Neuronal stem cell (in vitro differentiated cells): Measurements from ENCODE around the gene LRRC18.

Source experiments
- DNase-seq: peaks from one replicate; pipeline ENCODE4 v3.0.0-alpha.2; 2013; ENCODE audit warnings: low spot score
- H2AFZ ChIP-seq: one replicate; pipeline ENCODE4 v1.6.1; 2013; ENCODE audit warnings: mild to moderate bottlenecking, low read length, inconsistent platforms
- H2AK5ac ChIP-seq: 2 replicates; pipeline ENCODE4 v1.6.1; 2013; ENCODE audit warnings: low read depth, mild to moderate bottlenecking, inconsistent platforms, low read length, moderate library complexity, mixed read lengths
- H2BK120ac ChIP-seq: 2 replicates; pipeline ENCODE4 v1.6.1; 2013; ENCODE audit warnings: low read depth, mild to moderate bottlenecking, inconsistent platforms, low read length, moderate library complexity, mixed read lengths
- H2BK12ac ChIP-seq: one replicate; pipeline ENCODE4 v1.6.1; 2013; ENCODE audit warnings: low read length, inconsistent platforms
- H2BK15ac ChIP-seq: 2 replicates; pipeline ENCODE4 v1.6.1; 2013; ENCODE audit warnings: mild to moderate bottlenecking, low read length, inconsistent platforms, mixed read lengths
- H2BK5ac ChIP-seq: one replicate; pipeline ENCODE4 v1.6.1; 2013; ENCODE audit warnings: inconsistent platforms, mild to moderate bottlenecking, low read length, moderate library complexity
- H3K14ac ChIP-seq: one replicate; pipeline ENCODE4 v1.6.1; 2013; ENCODE audit warnings: low read length, inconsistent platforms
- H3K18ac ChIP-seq: 2 replicates; pipeline ENCODE4 v1.6.1; 2013; ENCODE audit warnings: low read length, inconsistent platforms
- H3K23ac ChIP-seq: 2 replicates; pipeline ENCODE4 v1.6.1; 2013; ENCODE audit warnings: low read depth, mild to moderate bottlenecking, mixed read lengths, low read length, inconsistent platforms; ENCODE audit not compliant: poor library complexity
- H3K27ac ChIP-seq: replicated peaks from 3 replicates; pipeline ENCODE4 v1.5.1; 2013; ENCODE audit warnings: low read length, inconsistent platforms
- H3K27me3 ChIP-seq, 3 experiments: 2 replicates each; pipeline ENCODE4 v1.6.1; 2013; ENCODE audit warnings: low read length in 3 of 3, mild to moderate bottlenecking in 2 of 3, inconsistent platforms in 1 of 3, low read depth in 1 of 3, mixed read lengths in 1 of 3, moderate library complexity in 1 of 3; ENCODE audit not compliant: control insufficient read depth in 3 of 3, insufficient read depth in 3 of 3
- H3K36me3 ChIP-seq, 2 donors: replicated peaks in 1 of 2; 2 replicates each; pipeline ENCODE4 v1.6.1; 2013; ENCODE audit warnings: low read length in 2 of 2; ENCODE audit not compliant: control insufficient read depth in 2 of 2, insufficient read depth in 2 of 2
- H3K4ac ChIP-seq: 2 replicates; pipeline ENCODE4 v1.6.1; 2013; ENCODE audit warnings: inconsistent platforms, mild to moderate bottlenecking, low read length, moderate library complexity
- H3K4me1 ChIP-seq, 2 donors: 1 replicate in 1 of 2; 2 replicates in 1 of 2; pipeline ENCODE4 v1.6.1; 2013; ENCODE audit warnings: low read length in 2 of 2, low read depth in 1 of 2; ENCODE audit not compliant: control insufficient read depth in 2 of 2, insufficient read depth in 1 of 2
- H3K4me2 ChIP-seq: one replicate; pipeline ENCODE4 v1.6.1; 2013; ENCODE audit warnings: mild to moderate bottlenecking, low read length, inconsistent platforms; ENCODE audit not compliant: insufficient read depth, poor library complexity, severe bottlenecking
- H3K4me3 ChIP-seq, 2 donors: 2 replicates each; pipeline ENCODE4 v1.5.1; 2013; ENCODE audit warnings: low read length in 2 of 2, mild to moderate bottlenecking in 2 of 2, inconsistent platforms in 1 of 2, moderate library complexity in 1 of 2
- H3K79me1 ChIP-seq: one replicate; pipeline ENCODE4 v1.6.1; 2013; ENCODE audit warnings: low read depth, mild to moderate bottlenecking, inconsistent platforms, low read length, moderate library complexity
- H3K9ac ChIP-seq: one replicate; pipeline ENCODE4 v1.6.1; 2013; ENCODE audit warnings: mild to moderate bottlenecking, low read depth, low read length, inconsistent platforms; ENCODE audit not compliant: poor library complexity
- H3K9me3 ChIP-seq, 2 donors: replicated peaks in 1 of 2; 2 replicates each; pipeline versions ENCODE3 to v1.6.1; 2013; ENCODE audit warnings: low read length in 2 of 2, mild to moderate bottlenecking in 2 of 2, inconsistent platforms in 1 of 2, low read depth in 1 of 2, mixed read lengths in 1 of 2, moderate library complexity in 1 of 2; ENCODE audit not compliant: control insufficient read depth in 2 of 2, insufficient read depth in 1 of 2
- H4K8ac ChIP-seq: one replicate; pipeline ENCODE4 v1.6.1; 2013; ENCODE audit warnings: low read depth, mild to moderate bottlenecking, inconsistent platforms, low read length, moderate library complexity
- H4K91ac ChIP-seq: one replicate; pipeline ENCODE4 v1.6.1; 2013; ENCODE audit warnings: low read length, low read depth, mild to moderate bottlenecking, inconsistent platforms; ENCODE audit not compliant: poor library complexity
- WGBS, 2 donors: extraction: QIAGEN DNeasy Blood & Tissue Kit; methylation state at CpG; one replicate each; pipeline ENCODE4 v1.1.7; 2013; ENCODE audit warnings: missing lambda C conversion rate in 2 of 2, mixed read lengths in 1 of 2; ENCODE audit not compliant: insufficient read length in 2 of 2, insufficient replicate concordance in 1 of 2; ENCODE audit errors: extremely low coverage in 2 of 2; 5-methylcytosine and 5-hydroxymethylcytosine counted together

Gene LRRC18

GRCh38 chr10:48900371-48900801 lies 39.3 kb downstream of the LRRC18 start:
- Histone ChIP-seq H3K14ac (no peak overlapping the region), H4K91ac (no peak overlapping the region), H3K36me3 (no peaks in the 10 kb centered on the region), H3K4ac (no peak overlapping the region), H3K18ac (no peak overlapping the region), H2BK5ac (no peak overlapping the region), H3K79me1 (no peaks in the 10 kb centered on the region), H4K8ac (no peak overlapping the region), H3K4me3 (no peak overlapping the region), H2BK120ac (no peak overlapping the region), H3K4me1 (peaks cover 0 to 2% of the 10 kb centered on the region in 2 donors), H3K23ac (no peak overlapping the region), H2AFZ (no peak overlapping the region), H2AK5ac (no peak overlapping the region), H3K27ac (no peak overlapping the region), H3K9me3 (no peaks in the 10 kb centered on the region), H2BK12ac (no peak overlapping the region), H3K27me3 (no peaks in the 10 kb centered on the region), H3K4me2 (no peak overlapping the region), H2BK15ac (no peak overlapping the region), H3K9ac (no peak overlapping the region)
- no peak for DNase-seq
- no CpG with 5 or more reads among the region's 2 CpGs for WGBS, 2 donors

- Histone ChIP-seq H2BK120ac (no peak overlapping the region), H2BK15ac (no peak overlapping the region), H3K9ac (no peak overlapping the region), H4K8ac (no peak overlapping the region), H3K36me3 (no peaks in the 10 kb centered on the region), H2BK5ac (no peak overlapping the region), H3K79me1 (no peaks in the 10 kb centered on the region), H2BK12ac (no peak overlapping the region), H3K4ac (no peak overlapping the region), H4K91ac (no peak overlapping the region), H3K4me2 (no peak overlapping the region), H2AK5ac (no peak overlapping the region), H3K27me3 (no peaks in the 10 kb centered on the region), H3K27ac (no peak overlapping the region), H2AFZ (no peak overlapping the region), H3K14ac (no peak overlapping the region), H3K18ac (no peak overlapping the region), H3K4me3 (no peak overlapping the region), H3K4me1 (peaks cover 0 to under 1% of the 10 kb centered on the region in 2 donors), H3K9me3 (no peaks in the 10 kb centered on the region), H3K23ac (no peak overlapping the region)
- DNase-seq = no peak
- no CpG with 5 or more reads among the region's 8 CpGs for WGBS, 2 donors
Observed at GRCh38 chr10:48899781-48900180, 39.9 kb downstream of the LRRC18 start.

- no peak overlapping the region for H3K9ac ChIP-seq
- H2BK15ac ChIP-seq = no peak overlapping the region
- no peaks in the 10 kb centered on the region for H3K27me3 ChIP-seq
- H2AFZ ChIP-seq = no peak overlapping the region
- no peak overlapping the region for H3K4me3 ChIP-seq
- no peak overlapping the region for H3K23ac ChIP-seq
- no peak overlapping the region for H2AK5ac ChIP-seq
- H3K9me3 ChIP-seq = no peaks in the 10 kb centered on the region
- H3K79me1 ChIP-seq = no peaks in the 10 kb centered on the region
- peaks cover 0 to 2% of the 10 kb centered on the region in 2 donors for H3K4me1 ChIP-seq
- H3K4me2 ChIP-seq = no peak overlapping the region
- H4K8ac ChIP-seq = no peak overlapping the region
- H3K36me3 ChIP-seq = no peaks in the 10 kb centered on the region
- no CpG with 5 or more reads among the region's 1 CpG for WGBS, 2 donors
- H2BK5ac ChIP-seq = no peak overlapping the region
- DNase-seq = no peak
- no peak overlapping the region for H4K91ac ChIP-seq
- no peak overlapping the region for H3K18ac ChIP-seq
- no peak overlapping the region for H3K27ac ChIP-seq
- H2BK120ac ChIP-seq = no peak overlapping the region
- no peak overlapping the region for H3K4ac ChIP-seq
- no peak overlapping the region for H3K14ac ChIP-seq
- H2BK12ac ChIP-seq = no peak overlapping the region
Observed at GRCh38 chr10:48898426-48898825, 41.2 kb downstream of the LRRC18 start.

DNA sequence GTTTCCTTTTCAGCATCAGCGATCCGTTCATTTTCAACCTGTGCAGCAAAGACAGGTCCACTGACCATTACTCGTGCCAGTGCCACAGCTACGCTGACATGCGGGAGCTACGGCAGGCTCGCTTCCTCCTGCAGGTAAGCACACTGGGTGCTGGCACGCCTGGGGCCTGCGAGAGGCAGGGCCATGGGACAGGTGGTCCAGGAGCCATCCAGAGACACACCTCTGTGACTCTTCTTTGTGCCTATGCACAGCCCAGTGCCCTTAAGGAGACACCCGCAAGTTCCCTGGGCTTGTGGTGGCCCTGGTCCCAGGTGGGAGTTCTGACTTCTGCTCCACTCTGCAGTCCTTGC lies 42.2 kb downstream of the LRRC18 start:
- no peak overlapping the region for H2AFZ ChIP-seq
- no peak overlapping the region for H3K4ac ChIP-seq
- DNase-seq = no peak
- H3K18ac ChIP-seq = peak overlapping the region; percentile 33
- H3K4me3 ChIP-seq = no peak overlapping the region
- no peaks in the 10 kb centered on the region for H3K36me3 ChIP-seq
- no CpG with 5 or more reads among the region's 10 CpGs for WGBS, 2 donors
- no peak overlapping the region for H2BK5ac ChIP-seq
- no peak overlapping the region for H2BK12ac ChIP-seq
- H3K9ac ChIP-seq = no peak overlapping the region
- no peak overlapping the region for H2BK15ac ChIP-seq
- no peaks in the 10 kb centered on the region for H3K9me3 ChIP-seq
- H3K4me2 ChIP-seq = no peak overlapping the region
- H3K14ac ChIP-seq = peak overlapping the region; percentile 61
- no peak overlapping the region for H3K27ac ChIP-seq
- H3K4me1 ChIP-seq = peaks cover 0 to 2% of the 10 kb centered on the region in 2 donors
- no peaks in the 10 kb centered on the region for H3K27me3 ChIP-seq
- H4K8ac ChIP-seq = no peak overlapping the region
- H2BK120ac ChIP-seq = no peak overlapping the region
- no peak overlapping the region for H4K91ac ChIP-seq
- H3K79me1 ChIP-seq = no peaks in the 10 kb centered on the region
- H2AK5ac ChIP-seq = no peak overlapping the region
- H3K23ac ChIP-seq = no peak overlapping the region
